T-helper 9 cell (primary cell): Measurements from ENCODE around the gene GXYLT2.
"Not testable (repeated sequence)": the region's sequence is repeated elsewhere in the genome, so short reads cannot be mapped to it uniquely, and the experiment has no call there.

Experiments used
- DNase-seq: peaks from one replicate; pipeline ENCODE4 v3.0.0-alpha.2; 2020

Gene GXYLT2

GRCh38 chr3:72892870-72893269 is 5.0 kb downstream of the GXYLT2 start:
- DNase-seq = no peak

GRCh38 chr3:72894976-72895552 is 7.2 kb downstream of the GXYLT2 start:
- DNase-seq = no peak

GRCh38 chr3:72896996-72897757 is 9.3 kb downstream of the GXYLT2 start:
- DNase-seq = no peak

DNA sequence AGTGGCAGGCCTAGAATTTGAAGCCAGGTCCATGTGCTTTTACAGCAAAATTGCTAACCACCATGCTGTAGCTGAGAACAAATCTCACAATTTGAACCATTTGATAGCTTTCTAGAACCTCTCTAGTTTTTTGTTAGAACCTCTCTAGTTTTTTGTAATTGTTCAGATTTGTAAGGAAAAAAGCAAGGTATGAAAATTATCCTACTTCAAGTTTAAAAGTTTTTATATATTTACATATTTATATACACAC is 9.8 kb downstream of the GXYLT2 start:
- DNase-seq = no peak

DNA sequence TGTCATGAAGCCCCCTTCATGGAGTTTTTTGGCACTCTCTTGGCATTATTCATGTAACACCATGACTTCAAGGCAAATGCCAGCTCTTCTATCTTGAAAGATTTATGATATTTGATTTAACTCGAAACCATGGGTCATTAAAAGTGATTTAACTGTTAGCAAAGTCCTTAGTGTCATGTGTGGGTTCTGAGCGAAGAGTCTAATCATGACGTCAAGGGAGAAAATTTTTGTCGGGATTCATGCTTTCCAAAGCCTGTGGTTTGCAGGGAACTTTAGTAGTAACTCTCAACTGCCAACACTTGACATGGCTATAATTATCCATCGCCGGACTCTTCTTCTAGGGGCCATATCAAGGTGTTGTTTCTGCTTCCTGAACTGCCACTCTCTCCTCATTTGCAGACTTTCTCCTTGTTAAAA is 11.5 kb downstream of the GXYLT2 start:
- DNase-seq = no peak

DNA sequence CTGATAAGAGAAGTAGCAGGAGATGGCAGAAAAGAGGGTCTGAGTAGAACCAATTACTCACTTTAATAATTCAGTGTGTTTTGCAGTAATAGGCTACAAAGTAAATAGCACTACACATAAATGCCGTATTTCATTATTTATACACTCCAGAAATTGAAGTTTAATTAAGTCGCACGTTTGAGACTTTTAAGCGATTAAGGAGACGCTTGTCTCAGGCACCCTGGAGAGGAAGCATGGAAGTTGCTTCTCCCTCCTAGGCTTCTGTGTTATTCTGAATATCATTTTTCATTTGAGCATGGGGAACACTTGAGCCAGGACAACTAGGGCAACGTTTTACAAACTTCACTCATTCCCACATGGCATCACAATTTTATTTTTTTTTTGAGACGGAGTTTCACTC is 12.2 kb downstream of the GXYLT2 start:
- DNase-seq = no peak

- DNase-seq = no peak
These were observed 14.0 kb downstream of the GXYLT2 start for GRCh38 chr3:72901840-72902239.

GRCh38 chr3:72903004-72903403 is 15.2 kb downstream of the GXYLT2 start:
- DNase-seq = no peak

- DNase-seq = no peak
These were observed 16.3 kb downstream of the GXYLT2 start for GRCh38 chr3:72904163-72904562.

DNA sequence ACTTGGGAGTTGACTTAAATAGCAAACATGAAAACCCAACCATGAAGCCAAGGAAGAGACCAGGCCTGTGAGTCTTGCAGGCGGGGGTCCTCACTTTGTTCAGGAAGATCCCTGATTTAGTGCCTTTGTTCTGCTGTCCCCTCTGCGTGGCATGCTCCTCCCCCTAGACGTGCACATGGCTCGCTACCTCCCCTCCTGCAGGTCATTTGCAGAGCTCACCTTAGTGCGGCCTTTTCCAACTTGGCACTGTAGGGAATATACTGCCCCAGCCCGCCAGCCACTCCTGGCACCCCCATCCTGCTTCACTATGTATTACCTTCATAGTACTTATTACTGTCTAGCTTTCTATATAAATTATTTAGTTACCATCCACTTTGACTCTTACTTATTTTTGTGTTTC is 18.3 kb downstream of the GXYLT2 start:
- DNase-seq = no peak

- DNase-seq = no peak
These were observed 19.4 kb downstream of the GXYLT2 start for GRCh38 chr3:72907131-72907711.

GRCh38 chr3:72907731-72908620 is 20.1 kb downstream of the GXYLT2 start:
- no peak for DNase-seq

DNA sequence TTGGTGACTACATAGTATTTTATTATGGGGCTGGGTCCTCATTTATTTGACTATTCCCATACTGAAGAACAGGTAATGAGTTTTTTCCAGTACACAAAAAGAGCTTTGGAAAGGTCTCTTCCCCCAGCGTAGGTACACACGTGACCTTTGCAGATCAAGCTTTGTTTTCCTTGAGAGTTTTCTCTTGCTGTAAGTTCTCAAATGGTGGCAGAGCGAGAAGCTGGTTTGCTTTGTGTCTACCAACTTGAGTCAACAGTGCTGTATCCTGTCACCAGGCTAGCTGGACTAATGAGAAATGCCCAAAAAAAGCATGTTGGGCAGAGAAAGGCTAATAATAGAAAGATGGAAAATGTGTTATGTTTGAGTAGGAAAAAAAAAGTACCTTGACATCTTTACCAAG is 21.7 kb downstream of the GXYLT2 start:
- DNase-seq = no peak

- no peak for DNase-seq
These were observed 24.7 kb downstream of the GXYLT2 start for GRCh38 chr3:72912532-72912931.

- no peak for DNase-seq
These were observed 26.5 kb downstream of the GXYLT2 start for GRCh38 chr3:72914383-72914782.

DNA sequence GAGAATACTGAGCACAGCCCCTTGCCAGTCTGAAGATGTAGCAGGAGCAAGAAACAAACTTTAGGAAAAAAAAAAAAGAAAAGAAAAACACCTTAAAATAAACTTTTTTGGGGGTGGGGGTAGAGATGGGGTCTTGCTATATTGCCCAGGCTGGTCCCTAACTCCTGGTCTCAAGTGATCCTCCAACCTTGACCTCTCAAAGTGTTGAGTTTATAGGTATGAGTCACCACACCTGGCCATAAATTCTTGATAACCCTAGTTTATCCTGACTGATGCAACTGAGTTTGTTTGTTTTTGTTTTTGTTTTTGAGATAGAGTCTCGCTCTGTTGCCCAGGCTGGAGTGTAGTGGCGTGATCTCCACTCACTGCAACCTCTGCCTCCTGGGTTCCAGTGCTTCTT is 28.4 kb downstream of the GXYLT2 start:
- DNase-seq = no peak

- DNase-seq = no peak
These were observed 31.7 kb downstream of the GXYLT2 start for GRCh38 chr3:72919520-72919919.

DNA sequence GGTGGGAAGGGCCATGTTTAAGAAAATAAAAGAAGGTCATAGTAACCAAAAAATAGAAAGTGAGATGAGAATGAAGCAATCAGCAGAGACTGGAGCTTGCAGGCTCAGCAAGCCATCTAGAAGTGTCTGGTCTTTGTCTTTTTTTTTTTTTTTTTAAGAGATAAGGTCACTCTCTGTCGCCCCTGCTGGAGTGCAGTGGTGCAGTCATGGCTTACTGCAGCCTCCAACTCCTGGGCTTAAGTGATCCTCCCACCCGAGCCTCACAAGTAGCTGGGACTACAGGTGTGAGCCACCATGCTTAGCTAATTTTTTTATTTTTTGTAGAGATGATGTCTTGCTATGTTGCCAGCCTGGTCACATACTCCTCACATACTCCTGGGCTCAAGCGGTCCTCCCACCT is 36.2 kb downstream of the GXYLT2 start:
- no peak for DNase-seq

- DNase-seq = not testable (repeated sequence)
These were observed 41.2 kb downstream of the GXYLT2 start for GRCh38 chr3:72928781-72929735.

- DNase-seq = no peak
These were observed 42.9 kb downstream of the GXYLT2 start for GRCh38 chr3:72930754-72931153.

DNA sequence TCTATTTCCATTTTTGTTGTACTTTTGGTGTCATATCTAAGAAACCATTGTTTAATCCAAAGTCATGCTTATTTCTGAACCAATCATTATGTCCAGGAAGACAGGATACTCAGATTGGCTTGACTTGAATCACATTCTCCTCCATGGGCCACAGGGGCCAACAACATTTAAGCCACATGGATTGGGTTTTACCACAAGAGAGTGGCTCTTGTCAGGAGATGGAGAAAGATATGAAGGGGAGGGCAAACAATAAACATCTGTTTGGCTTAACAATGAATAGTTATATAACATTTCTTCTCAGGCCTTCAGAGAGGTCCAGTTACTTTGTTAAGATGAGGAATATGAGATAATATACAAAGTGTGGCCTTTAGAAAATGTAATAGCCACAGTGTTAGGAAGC is 44.6 kb downstream of the GXYLT2 start:
- DNase-seq = no peak

GRCh38 chr3:72938471-72939265 is 50.8 kb downstream of the GXYLT2 start:
- peak; percentile 3 for DNase-seq
